NT2/D1 (cell line): ENCODE measurements around the gene POGLUT2.

Experiments used
- SUZ12 ChIP-seq: IDR thresholded peaks from 2 replicates; pipeline ENCODE4 v1.6.1; 2011; ENCODE audit not compliant: insufficient read length, insufficient read depth; ENCODE audit errors: extremely low read depth
- YY1 ChIP-seq: IDR thresholded peaks from 2 replicates; pipeline ENCODE4 v1.6.1; 2011; ENCODE audit not compliant: insufficient read length, insufficient read depth
- ZNF274 ChIP-seq: IDR thresholded peaks from 2 replicates; pipeline ENCODE4 v1.6.1; 2011; ENCODE audit warnings: mild to moderate bottlenecking, low read depth, low read length

GRCh38 chr13:102812611-102813287 is 14.0 kb upstream of the POGLUT2 start:
- no peak for TF ChIP-seq ZNF274
- no peak for TF ChIP-seq SUZ12
- no peak for TF ChIP-seq YY1
